OCI-M2 (cell line): Measurements from ENCODE around the gene USP17L10.
"Not testable (repeated sequence)": the region's sequence is repeated elsewhere in the genome, so short reads cannot be mapped to it uniquely, and the experiment has no call there.

Experiments
- DNase-seq: peaks from one replicate; lab custom pipeline; 2025; ENCODE audit not compliant: unreplicated experiment; lab: John Stamatoyannopoulos, UW

Gene USP17L10, protein sequence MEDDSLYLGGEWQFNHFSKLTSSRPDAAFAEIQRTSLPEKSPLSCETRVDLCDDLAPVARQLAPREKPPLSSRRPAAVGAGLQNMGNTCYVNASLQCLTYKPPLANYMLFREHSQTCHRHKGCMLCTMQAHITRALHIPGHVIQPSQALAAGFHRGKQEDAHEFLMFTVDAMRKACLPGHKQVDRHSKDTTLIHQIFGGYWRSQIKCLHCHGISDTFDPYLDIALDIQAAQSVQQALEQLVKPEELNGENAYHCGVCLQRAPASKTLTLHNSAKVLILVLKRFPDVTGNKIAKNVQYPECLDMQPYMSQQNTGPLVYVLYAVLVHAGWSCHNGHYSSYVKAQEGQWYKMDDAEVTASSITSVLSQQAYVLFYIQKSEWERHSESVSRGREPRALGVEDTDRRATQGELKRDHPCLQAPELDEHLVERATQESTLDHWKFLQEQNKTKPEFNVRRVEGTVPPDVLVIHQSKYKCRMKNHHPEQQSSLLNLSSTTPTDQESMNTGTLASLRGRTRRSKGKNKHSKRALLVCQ

DNA sequence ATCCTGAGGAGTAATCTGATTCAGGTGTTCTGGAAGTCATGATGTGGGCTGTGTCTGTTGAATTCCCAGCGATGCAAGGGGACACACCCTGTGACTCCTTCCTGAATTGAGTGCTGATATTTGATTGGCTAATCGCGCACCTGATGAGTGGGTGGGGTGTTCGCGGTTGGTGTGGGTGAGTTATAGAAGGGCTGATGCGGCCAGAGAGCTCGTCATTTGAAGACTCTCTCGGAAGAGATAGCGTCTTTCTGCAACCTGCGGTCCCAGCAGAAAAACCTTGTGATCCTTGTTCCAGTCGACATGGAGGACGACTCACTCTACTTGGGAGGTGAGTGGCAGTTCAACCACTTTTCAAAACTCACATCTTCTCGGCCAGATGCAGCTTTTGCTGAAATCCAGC, at the start of gene USP17L10:
TSS of gene USP17L10 (plus strand) at position 301 of the 400 bp plus-strand sequence. CDS start at position 301, 0 bp downstream.
- not testable (repeated sequence) for DNase-seq

- not testable (repeated sequence) for DNase-seq
Measured at GRCh38 chr4:9165990-9166389, 44.5 kb upstream of the USP17L10 start.

- DNase-seq, result not testable (repeated sequence)
Measured at GRCh38 chr4:9169791-9170459, 40.5 kb upstream of the USP17L10 start, which contains the start of gene FAM90A26. FAM90A26 (plus strand) TSS chr4:9170409; CDS start chr4:9173173, 2,764 bp downstream.

- DNase-seq, result not testable (repeated sequence)
Measured at GRCh38 chr4:9214701-9215100, 4.2 kb downstream of the USP17L10 start.

DNA sequence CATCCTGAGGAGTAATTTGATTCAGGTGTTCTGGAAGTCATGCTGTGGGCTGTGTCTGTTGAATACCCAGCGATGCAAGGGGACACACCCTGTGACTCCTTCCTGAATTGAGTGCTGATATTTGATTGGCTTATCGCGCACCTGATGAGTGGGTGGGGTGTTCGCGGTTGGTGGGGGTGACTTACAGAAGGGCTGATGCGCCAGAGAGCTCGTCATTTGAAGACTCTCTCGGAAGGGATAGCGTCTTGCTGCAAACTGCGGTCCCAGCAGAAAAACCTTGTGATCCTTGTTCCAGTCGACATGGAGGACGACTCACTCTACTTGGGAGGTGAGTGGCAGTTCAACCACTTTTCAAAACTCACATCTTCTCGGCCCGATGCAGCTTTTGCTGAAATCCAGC, 4.6 kb downstream of the USP17L10 start, which contains the start of gene USP17L11:
TSS of gene USP17L11 (plus strand) at position 301 of the 400 bp plus-strand sequence. CDS start at position 301, 0 bp downstream.
- not testable (repeated sequence) for DNase-seq

- DNase-seq, result not testable (repeated sequence)
Measured at GRCh38 chr4:9219852-9220251, 9.4 kb downstream of the USP17L10 start, which contains the start of gene USP17L12. USP17L12 (plus strand) TSS chr4:9220152; CDS start chr4:9220152, 0 bp downstream.

GRCh38 chr4:9224596-9224995, 14.1 kb downstream of the USP17L10 start, which contains the start of gene USP17L13:
USP17L13 (plus strand) TSS chr4:9224896; CDS start chr4:9224896, 0 bp downstream.
- DNase-seq, result not testable (repeated sequence)

- DNase-seq, result not testable (repeated sequence)
Measured at GRCh38 chr4:9230249-9230648, 19.8 kb downstream of the USP17L10 start.

GRCh38 chr4:9234085-9234484, 23.6 kb downstream of the USP17L10 start, which contains the start of gene USP17L15:
USP17L15 (plus strand) TSS chr4:9234385; CDS start chr4:9234385, 0 bp downstream.
- DNase-seq, result not testable (repeated sequence)

DNA sequence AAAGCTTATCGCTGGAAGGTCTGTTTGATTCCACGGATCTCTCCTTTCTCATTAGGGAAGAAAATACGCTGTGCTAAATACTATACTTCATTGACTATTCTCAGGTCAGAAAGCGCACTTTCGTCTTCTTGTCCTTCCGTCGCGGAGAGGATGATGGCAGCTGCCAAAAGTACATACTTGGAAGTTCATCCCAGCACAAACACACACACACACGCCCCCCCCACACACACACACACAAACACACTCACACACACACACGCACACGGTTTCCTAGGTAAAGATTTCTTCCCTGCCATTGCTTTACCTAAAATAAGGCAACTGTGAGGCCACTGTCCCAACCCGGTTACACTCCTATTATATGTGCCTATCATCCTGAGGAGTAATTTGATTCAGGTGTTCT, 28.0 kb downstream of the USP17L10 start:
- DNase-seq, result not testable (repeated sequence)

DNA sequence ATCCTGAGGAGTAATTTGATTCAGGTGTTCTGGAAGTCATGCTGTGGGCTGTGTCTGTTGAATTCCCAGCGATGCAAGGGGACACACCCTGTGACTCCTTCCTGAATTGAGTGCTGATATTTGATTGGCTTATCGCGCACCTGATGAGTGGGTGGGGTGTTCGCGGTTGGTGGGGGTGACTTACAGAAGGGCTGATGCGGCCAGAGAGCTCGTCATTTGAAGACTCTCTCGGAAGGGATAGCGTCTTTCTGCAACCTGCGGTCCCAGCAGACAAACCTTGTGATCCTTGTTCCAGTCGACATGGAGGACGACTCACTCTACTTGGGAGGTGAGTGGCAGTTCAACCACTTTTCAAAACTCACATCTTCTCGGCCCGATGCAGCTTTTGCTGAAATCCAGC, 33.1 kb downstream of the USP17L10 start, which contains the start of gene USP17L17:
TSS of gene USP17L17 (plus strand) at position 301 of the 400 bp plus-strand sequence. CDS start at position 301, 0 bp downstream.
- DNase-seq, result not testable (repeated sequence)

DNA sequence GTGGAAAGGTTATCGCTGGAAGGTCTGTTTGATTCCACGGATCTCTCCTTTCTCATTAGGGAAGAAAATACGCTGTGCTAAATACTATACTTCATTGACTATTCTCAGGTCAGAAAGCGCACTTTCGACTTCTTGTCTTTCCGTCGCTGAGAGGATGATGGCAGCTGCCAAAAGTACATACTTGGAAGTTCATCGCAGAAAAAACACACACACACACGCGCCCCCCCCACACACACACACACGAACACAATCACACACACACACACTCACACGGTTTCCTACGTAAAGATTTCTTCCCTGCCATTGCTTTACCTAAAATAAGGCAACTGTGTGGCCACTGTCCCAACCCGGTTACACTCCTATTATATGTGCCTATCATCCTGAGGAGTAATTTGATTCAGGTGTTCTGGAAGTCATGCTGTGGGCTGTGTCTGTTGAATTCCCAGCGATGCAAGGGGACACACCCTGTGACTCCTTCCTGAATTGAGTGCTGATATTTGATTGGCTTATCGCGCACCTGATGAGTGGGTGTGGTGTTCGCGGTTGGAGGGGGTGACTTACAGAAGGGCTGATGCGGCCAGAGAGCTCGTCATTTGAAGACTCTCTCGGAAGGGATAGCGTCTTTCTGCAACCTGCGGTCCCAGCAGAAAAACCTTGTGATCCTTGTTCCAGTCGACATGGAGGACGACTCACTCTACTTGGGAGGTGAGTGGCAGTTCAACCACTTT, 37.7 kb downstream of the USP17L10 start, which contains the start of gene USP17L18:
TSS of gene USP17L18 (plus strand) at position 678 of the 728 bp plus-strand sequence. CDS start at position 678, 0 bp downstream.
- not testable (repeated sequence) for DNase-seq

DNA sequence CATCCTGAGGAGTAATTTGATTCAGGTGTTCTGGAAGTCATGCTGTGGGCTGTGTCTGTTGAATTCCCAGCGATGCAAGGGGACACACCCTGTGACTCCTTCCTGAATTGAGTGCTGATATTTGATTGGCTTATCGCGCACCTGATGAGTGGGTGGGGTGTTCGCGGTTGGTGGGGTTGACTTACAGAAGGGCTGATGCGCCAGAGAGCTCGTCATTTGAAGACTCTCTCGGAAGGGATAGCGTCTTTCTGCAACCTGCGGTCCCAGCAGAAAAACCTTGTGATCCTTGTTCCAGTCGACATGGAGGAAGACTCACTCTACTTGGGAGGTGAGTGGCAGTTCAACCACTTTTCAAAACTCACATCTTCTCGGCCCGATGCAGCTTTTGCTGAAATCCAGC, 42.6 kb downstream of the USP17L10 start, which contains the start of gene USP17L19:
TSS of gene USP17L19 (plus strand) at position 301 of the 400 bp plus-strand sequence. CDS start at position 301, 0 bp downstream.
- DNase-seq, result not testable (repeated sequence)

DNA sequence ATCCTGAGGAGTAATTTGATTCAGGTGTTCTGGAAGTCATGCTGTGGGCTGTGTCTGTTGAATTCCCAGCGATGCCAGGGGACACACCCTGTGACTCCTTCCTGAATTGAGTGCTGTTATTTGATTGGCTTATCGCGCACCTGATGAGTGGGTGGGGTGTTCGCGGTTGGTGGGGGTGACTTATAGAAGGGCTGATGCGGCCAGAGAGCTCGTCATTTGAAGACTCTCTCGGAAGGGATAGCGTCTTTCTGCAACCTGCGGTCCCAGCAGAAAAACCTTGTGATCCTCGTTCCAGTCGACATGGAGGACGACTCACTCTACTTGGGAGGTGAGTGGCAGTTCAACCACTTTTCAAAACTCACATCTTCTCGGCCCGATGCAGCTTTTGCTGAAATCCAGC, 47.4 kb downstream of the USP17L10 start, which contains the start of gene USP17L20:
TSS of gene USP17L20 (plus strand) at position 301 of the 400 bp plus-strand sequence. CDS start at position 301, 0 bp downstream.
- DNase-seq, result not testable (repeated sequence)
